ENCODE measurements around the gene TRPM1.
A peak's percentile ranks its signal among the peaks of the same experiment; 100 is the strongest.

The TRPM1 gene

GRCh38 chr15:31147456-31147855 lies 45.9 kb upstream of the TRPM1 start:
- no peak for TF ChIP-seq ELF4 (IDR thresholded peaks at IDR 0.05)
- DNase-seq (ENCODE audit: extremely low spot score) = no peak
- ChIA-PET POLR2A (no interaction called here), CTCF (interaction anchor here (1.0 kb wide), 1 partner anchor 18 kb away, joined by 3 read pairs; no protein-coding TSS in a partner anchor)

GRCh38 chr15:31145271-31145911 lies 43.9 kb upstream of the TRPM1 start:
- DNase-seq (ENCODE audit: extremely low spot score) = no peak
- ChIA-PET CTCF (no interaction called here), POLR2A (no interaction called here)
- TF ChIP-seq PKNOX1 (IDR thresholded peaks at IDR 0.05) = no peak
- no peak for TF ChIP-seq NFRKB (IDR thresholded peaks at IDR 0.05)
- TF ChIP-seq ELF4 (IDR thresholded peaks at IDR 0.05) = no peak
- no peak for TF ChIP-seq FOXK2 (IDR thresholded peaks at IDR 0.05)
- TF ChIP-seq LEF1 (IDR thresholded peaks at IDR 0.05; ENCODE audit: borderline replicate concordance) = no peak
- TF ChIP-seq ARNT (IDR thresholded peaks at IDR 0.05) = no peak

GRCh38 chr15:31141792-31142191 lies 40.3 kb upstream of the TRPM1 start:
- DNase-seq (ENCODE audit: extremely low spot score) = no peak
- ChIA-PET POLR2A (no interaction called here), CTCF (no interaction called here)
- TF ChIP-seq ARNT (IDR thresholded peaks at IDR 0.05) = no peak
- TF ChIP-seq LEF1 (IDR thresholded peaks at IDR 0.05; ENCODE audit: borderline replicate concordance) = no peak
- no peak for TF ChIP-seq PKNOX1 (IDR thresholded peaks at IDR 0.05)
- TF ChIP-seq NFRKB (IDR thresholded peaks at IDR 0.05) = no peak
- TF ChIP-seq ZNF384 (IDR thresholded peaks at IDR 0.05) = no peak
- TF ChIP-seq SUZ12 (IDR thresholded peaks at IDR 0.05) = no peak
- TF ChIP-seq FOXM1 (IDR thresholded peaks at IDR 0.05; ENCODE audit: borderline replicate concordance) = no peak
- TF ChIP-seq L3MBTL2 (conservative IDR thresholded peaks at IDR 0.05) = no peak
- TF ChIP-seq ELF4 (IDR thresholded peaks at IDR 0.05) = no peak
- TF ChIP-seq BHLHE40 (IDR thresholded peaks at IDR 0.05; ENCODE audit: borderline replicate concordance) = no peak

GRCh38 chr15:31136607-31137328 lies 35.2 kb upstream of the TRPM1 start:
- POLR2A ChIA-PET = no interaction called here
- no peak for TF ChIP-seq CTBP1 (IDR thresholded peaks at IDR 0.05; ENCODE audit: borderline replicate concordance)
- TF ChIP-seq FOXK2 (IDR thresholded peaks at IDR 0.05) = no peak
- TF ChIP-seq ELF4 (IDR thresholded peaks at IDR 0.05) = no peak
- no peak for DNase-seq (ENCODE audit: extremely low spot score)
- CTCF ChIA-PET = no interaction called here

- CTCF ChIA-PET = no interaction called here
- peak; percentile 65 for DNase-seq (ENCODE audit: extremely low spot score)
- POLR2A ChIA-PET = no interaction called here
- TF ChIP-seq CTBP1 (IDR thresholded peaks at IDR 0.05; ENCODE audit: borderline replicate concordance) (no peak), ARNT (IDR thresholded peaks at IDR 0.05) (no peak), HDGF (IDR thresholded peaks at IDR 0.05; ENCODE audit: borderline replicate concordance) (no peak), FOXM1 (IDR thresholded peaks at IDR 0.05; ENCODE audit: borderline replicate concordance) (no peak), NFRKB (IDR thresholded peaks at IDR 0.05) (no peak), ELF4 (IDR thresholded peaks at IDR 0.05) (no peak)
Measured at GRCh38 chr15:31136016-31136415, 34.5 kb upstream of the TRPM1 start.

- ChIA-PET CTCF (no interaction called here), POLR2A (no interaction called here)
- no peak for DNase-seq (ENCODE audit: extremely low spot score)
- TF ChIP-seq L3MBTL2 (conservative IDR thresholded peaks at IDR 0.05) (no peak), FOXK2 (IDR thresholded peaks at IDR 0.05) (no peak), FOXM1 (IDR thresholded peaks at IDR 0.05; ENCODE audit: borderline replicate concordance) (no peak), FOXA1 (IDR thresholded peaks at IDR 0.05) (no peak), SUZ12 (IDR thresholded peaks at IDR 0.05) (no peak), ELF4 (IDR thresholded peaks at IDR 0.05) (no peak), ARNT (IDR thresholded peaks at IDR 0.05) (no peak), CTBP1 (IDR thresholded peaks at IDR 0.05; ENCODE audit: borderline replicate concordance) (no peak), ZNF384 (IDR thresholded peaks at IDR 0.05) (no peak), PKNOX1 (IDR thresholded peaks at IDR 0.05) (no peak), NFRKB (IDR thresholded peaks at IDR 0.05) (no peak), TARDBP (IDR thresholded peaks at IDR 0.05) (no peak), SP1 (IDR thresholded peaks at IDR 0.05) (no peak)
Measured at GRCh38 chr15:31135523-31135922, 34.0 kb upstream of the TRPM1 start.

GRCh38 chr15:31133890-31134289 lies 32.4 kb upstream of the TRPM1 start:
- TF ChIP-seq ARNT (IDR thresholded peaks at IDR 0.05) (no peak), BHLHE40 (IDR thresholded peaks at IDR 0.05; ENCODE audit: borderline replicate concordance) (no peak), NFRKB (IDR thresholded peaks at IDR 0.05) (no peak), SP1 (IDR thresholded peaks at IDR 0.05) (no peak), HDGF (IDR thresholded peaks at IDR 0.05; ENCODE audit: borderline replicate concordance) (no peak), SUZ12 (IDR thresholded peaks at IDR 0.05) (no peak), FOXM1 (IDR thresholded peaks at IDR 0.05; ENCODE audit: borderline replicate concordance) (no peak), TARDBP (IDR thresholded peaks at IDR 0.05) (no peak), FOXK2 (IDR thresholded peaks at IDR 0.05) (no peak), ELF4 (IDR thresholded peaks at IDR 0.05) (no peak), L3MBTL2 (conservative IDR thresholded peaks at IDR 0.05) (no peak), ZNF384 (IDR thresholded peaks at IDR 0.05) (no peak), LEF1 (IDR thresholded peaks at IDR 0.05; ENCODE audit: borderline replicate concordance) (no peak), CTBP1 (IDR thresholded peaks at IDR 0.05; ENCODE audit: borderline replicate concordance) (no peak), PKNOX1 (IDR thresholded peaks at IDR 0.05) (no peak), FOXA1 (IDR thresholded peaks at IDR 0.05) (no peak)

More at GRCh38 chr15:31133890-31134289, 32.4 kb upstream of the TRPM1 start:
- CTCF ChIA-PET = no interaction called here
- DNase-seq (ENCODE audit: extremely low spot score) = no peak
- POLR2A ChIA-PET = no interaction called here

Data from HEK293T (cell line).